Endothelial cell (in vitro differentiated cells): ENCODE measurements around the gene MEF2C. TPM values are rescaled to one million over a fixed set of nuclear protein-coding genes. Genes with fewer than 3 reads are reported as not detected.

Source experiments
- DNase-seq: peaks from one replicate; pipeline ENCODE4 v3.0.0; 2021; ENCODE audit warnings: low spot score
- H3K27ac Mint-ChIP-seq: one replicate; pipeline ENCODE4 v1.8.0; 2021; ENCODE audit warnings: mixed read lengths, inconsistent platforms; ENCODE audit not compliant: unreplicated experiment
- H3K27me3 Mint-ChIP-seq: one replicate; pipeline ENCODE4 v1.8.0; 2021; ENCODE audit warnings: mild to moderate bottlenecking, moderate library complexity, mixed read lengths, inconsistent platforms; ENCODE audit not compliant: unreplicated experiment
- H3K36me3 Mint-ChIP-seq: one replicate; pipeline ENCODE4 v1.8.0; 2021; ENCODE audit warnings: mild to moderate bottlenecking, low read depth, mixed read lengths, inconsistent platforms; ENCODE audit not compliant: unreplicated experiment
- H3K4me1 Mint-ChIP-seq: one replicate; pipeline ENCODE4 v1.8.0; 2021; ENCODE audit warnings: mild to moderate bottlenecking, mixed read lengths, inconsistent platforms; ENCODE audit not compliant: unreplicated experiment
- H3K4me3 Mint-ChIP-seq: one replicate; pipeline ENCODE4 v1.8.0; 2021; ENCODE audit warnings: mild to moderate bottlenecking, mixed read lengths, inconsistent platforms; ENCODE audit not compliant: unreplicated experiment
- H3K9me3 Mint-ChIP-seq: one replicate; pipeline ENCODE4 v1.8.0; 2021; ENCODE audit warnings: mixed read lengths, inconsistent platforms; ENCODE audit not compliant: unreplicated experiment
- total RNA-seq: library from RNA; stranded (reverse); fragmentation: NEBNext Ultra II Directional; extraction: Animal tissue kit (Norgen Biotek cat#: 25700); gene quantifications from one replicate; pipeline ENCODE4 v1.2.1, GENCODE V29; 2021; ENCODE audit not compliant: unreplicated experiment
- TF ChIP-seq, protein P1 (sequence below): fragments of 200-600 bp; sonication (generic); IDR thresholded peaks from one replicate; pipeline ENCODE4 v1.5.0; 2021; ENCODE audit warnings: antibody characterized with exemption; ENCODE audit not compliant: unreplicated experiment

The MEF2C gene
- total RNA-seq, 1 donor from 2014 or later = 134 TPM

DNA sequence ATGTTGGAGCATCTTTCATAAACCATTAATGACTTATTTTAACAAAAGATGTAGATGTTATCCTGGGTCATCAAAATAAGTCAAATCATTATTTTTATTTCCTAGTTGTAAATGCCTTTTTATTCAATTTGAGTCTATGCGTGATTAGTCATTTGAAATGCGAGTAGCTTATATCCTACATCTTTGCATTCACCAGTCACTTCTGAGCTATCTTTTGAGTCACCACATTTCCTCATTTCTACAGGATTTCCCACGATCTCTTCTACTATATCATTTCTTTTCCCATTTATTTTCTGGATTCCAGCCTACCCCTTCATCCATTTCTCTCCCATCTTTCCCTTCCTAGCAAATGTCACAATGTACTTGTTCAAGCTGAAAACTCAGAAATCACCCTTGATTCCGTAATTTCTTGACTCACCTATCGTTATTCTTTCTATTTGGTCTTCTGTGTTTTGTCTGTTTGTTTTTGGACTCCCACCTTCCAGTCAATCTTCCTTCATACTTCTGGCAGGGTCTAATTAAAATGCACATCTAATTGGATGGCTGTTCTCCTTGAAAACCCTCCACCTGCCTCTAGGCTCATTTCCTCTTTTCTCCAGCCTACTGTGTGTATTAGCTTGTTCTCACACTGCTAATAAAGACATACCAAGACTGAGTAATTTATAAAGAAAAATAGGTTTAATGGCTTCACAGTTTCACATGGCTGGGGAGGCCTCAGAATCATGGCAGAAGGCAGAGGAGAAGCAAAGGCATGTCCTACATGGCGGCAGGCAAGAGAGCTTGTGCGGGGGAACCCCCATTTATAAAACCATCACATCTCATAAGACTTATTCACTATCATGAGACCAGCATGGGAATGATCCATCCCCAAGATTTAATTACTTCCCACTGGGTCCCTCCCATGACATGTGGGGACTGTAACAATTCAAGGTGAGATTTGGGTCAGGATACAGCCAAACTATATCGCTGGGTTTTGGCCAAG lies 112.4 kb downstream of the MEF2C start:
- TF ChIP-seq, protein P1, sequence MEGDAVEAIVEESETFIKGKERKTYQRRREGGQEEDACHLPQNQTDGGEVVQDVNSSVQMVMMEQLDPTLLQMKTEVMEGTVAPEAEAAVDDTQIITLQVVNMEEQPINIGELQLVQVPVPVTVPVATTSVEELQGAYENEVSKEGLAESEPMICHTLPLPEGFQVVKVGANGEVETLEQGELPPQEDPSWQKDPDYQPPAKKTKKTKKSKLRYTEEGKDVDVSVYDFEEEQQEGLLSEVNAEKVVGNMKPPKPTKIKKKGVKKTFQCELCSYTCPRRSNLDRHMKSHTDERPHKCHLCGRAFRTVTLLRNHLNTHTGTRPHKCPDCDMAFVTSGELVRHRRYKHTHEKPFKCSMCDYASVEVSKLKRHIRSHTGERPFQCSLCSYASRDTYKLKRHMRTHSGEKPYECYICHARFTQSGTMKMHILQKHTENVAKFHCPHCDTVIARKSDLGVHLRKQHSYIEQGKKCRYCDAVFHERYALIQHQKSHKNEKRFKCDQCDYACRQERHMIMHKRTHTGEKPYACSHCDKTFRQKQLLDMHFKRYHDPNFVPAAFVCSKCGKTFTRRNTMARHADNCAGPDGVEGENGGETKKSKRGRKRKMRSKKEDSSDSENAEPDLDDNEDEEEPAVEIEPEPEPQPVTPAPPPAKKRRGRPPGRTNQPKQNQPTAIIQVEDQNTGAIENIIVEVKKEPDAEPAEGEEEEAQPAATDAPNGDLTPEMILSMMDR = no peak
- Mint-ChIP-seq H3K27ac (no peak overlapping the region), H3K4me1 (peaks cover 8% of the 10 kb centered on the region), H3K27me3 (no peaks in the 10 kb centered on the region), H3K36me3 (peaks cover 50% of the 10 kb centered on the region), H3K9me3 (no peaks in the 10 kb centered on the region), H3K4me3 (no peak overlapping the region)
- no peak for DNase-seq

DNA sequence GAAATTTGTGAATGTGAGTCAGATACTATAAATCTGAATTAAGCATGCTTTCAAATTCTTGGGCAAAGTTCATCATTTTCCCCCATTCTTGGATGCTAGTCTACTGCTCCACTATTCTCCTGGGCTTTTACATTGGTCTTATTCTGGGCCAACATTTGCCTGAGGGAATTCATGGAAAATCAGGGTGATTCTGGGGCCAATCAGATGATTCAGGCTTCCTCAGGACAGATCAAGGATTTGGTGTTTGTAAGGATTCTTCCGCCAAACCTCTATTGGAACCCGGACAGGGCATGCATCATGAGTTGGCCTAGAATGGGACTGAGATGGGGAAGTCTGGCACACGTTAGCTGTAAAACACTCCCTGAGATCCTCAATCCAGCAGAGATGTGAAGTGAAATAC lies 113.8 kb downstream of the MEF2C start:
- TF ChIP-seq, protein P1 = no peak
- Mint-ChIP-seq H3K36me3 (peaks cover 51% of the 10 kb centered on the region), H3K27me3 (no peaks in the 10 kb centered on the region), H3K4me3 (no peak overlapping the region), H3K27ac (no peak overlapping the region), H3K4me1 (peaks cover 5% of the 10 kb centered on the region), H3K9me3 (no peaks in the 10 kb centered on the region)
- no peak for DNase-seq

DNA sequence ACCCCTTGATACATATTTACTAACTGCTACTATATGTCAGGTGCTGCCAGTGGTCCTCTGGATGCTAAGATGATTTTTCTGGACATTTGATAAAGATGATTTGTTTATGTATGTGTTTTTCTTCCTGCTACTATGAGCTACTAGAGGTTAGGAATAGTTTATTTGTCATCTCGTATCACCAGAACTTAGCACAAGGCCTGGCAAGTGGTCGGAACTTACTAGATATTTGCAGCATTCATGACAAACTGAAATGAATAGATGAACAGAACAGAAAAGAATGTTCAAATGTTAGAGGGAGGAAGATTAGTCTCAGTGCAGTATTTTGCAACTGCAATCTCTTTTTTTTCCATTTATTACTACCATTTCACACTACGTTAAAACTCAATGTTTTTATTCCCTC lies 114.6 kb downstream of the MEF2C start:
- H3K27me3 Mint-ChIP-seq = no peaks in the 10 kb centered on the region
- TF ChIP-seq, protein P1 = no peak
- no peaks in the 10 kb centered on the region for H3K9me3 Mint-ChIP-seq

DNA sequence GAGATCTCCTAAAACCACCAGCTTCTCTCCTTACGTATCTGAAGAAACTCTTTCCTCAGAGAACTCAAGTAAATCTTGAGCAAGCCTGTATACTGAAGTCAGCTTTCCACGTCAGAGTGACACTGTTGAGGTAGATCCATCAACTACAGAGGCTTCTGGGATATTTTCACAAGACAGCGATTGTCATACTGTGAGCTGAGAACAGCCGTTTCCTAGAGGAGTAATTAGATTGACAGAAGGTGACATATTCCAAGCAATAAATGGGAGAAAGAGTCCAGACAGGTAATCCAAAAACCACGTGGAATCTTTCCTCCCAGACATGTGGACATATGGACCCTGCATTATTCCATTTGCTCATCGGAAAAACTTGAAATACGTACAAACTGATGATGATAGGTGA lies 117.2 kb downstream of the MEF2C start:
- Mint-ChIP-seq H3K4me1 (no peaks in the 10 kb centered on the region), H3K27me3 (no peaks in the 10 kb centered on the region), H3K27ac (no peak overlapping the region), H3K4me3 (no peak overlapping the region), H3K36me3 (peaks cover 29% of the 10 kb centered on the region), H3K9me3 (no peaks in the 10 kb centered on the region)
- no peak for DNase-seq
- TF ChIP-seq, protein P1 = no peak

More for the DNA sequence above, 114.6 kb downstream of the MEF2C start:
- H3K27ac Mint-ChIP-seq = no peak overlapping the region
- no peak overlapping the region for H3K4me3 Mint-ChIP-seq
- H3K4me1 Mint-ChIP-seq = no peaks in the 10 kb centered on the region
- H3K36me3 Mint-ChIP-seq = peaks cover 43% of the 10 kb centered on the region
- no peak for DNase-seq

DNA sequence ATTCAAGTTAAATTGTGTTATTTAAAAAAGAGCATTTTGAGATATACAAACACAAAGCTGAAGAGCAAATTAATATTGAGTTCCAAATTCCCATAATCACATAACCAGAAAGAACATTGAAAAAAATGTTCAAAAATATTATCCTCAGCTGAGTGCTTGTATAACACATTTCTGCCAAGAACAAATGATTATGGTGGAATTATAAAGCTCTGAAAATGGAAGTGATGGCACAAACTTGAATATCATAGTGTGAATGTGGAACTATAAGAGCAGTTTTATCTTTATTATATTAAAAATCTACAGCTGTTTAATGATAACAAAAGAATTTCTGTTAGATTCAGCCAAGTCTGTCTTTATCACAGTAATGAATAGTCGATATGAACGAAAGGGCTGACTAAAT lies 117.8 kb downstream of the MEF2C start:
- H3K27ac Mint-ChIP-seq = no peak overlapping the region
- H3K27me3 Mint-ChIP-seq = no peaks in the 10 kb centered on the region
- no peaks in the 10 kb centered on the region for H3K4me1 Mint-ChIP-seq
- H3K36me3 Mint-ChIP-seq = peaks cover 35% of the 10 kb centered on the region
- no peak for DNase-seq
- no peak overlapping the region for H3K4me3 Mint-ChIP-seq
- no peaks in the 10 kb centered on the region for H3K9me3 Mint-ChIP-seq
- TF ChIP-seq, protein P1 = no peak
